SIG-M5 (cell line): Measurements from ENCODE around the gene PCDHGA6.

Experiments used
- DNase-seq: peaks from one replicate; lab custom pipeline; 2025; lab: John Stamatoyannopoulos, UW

The PCDHGA6 gene

DNA sequence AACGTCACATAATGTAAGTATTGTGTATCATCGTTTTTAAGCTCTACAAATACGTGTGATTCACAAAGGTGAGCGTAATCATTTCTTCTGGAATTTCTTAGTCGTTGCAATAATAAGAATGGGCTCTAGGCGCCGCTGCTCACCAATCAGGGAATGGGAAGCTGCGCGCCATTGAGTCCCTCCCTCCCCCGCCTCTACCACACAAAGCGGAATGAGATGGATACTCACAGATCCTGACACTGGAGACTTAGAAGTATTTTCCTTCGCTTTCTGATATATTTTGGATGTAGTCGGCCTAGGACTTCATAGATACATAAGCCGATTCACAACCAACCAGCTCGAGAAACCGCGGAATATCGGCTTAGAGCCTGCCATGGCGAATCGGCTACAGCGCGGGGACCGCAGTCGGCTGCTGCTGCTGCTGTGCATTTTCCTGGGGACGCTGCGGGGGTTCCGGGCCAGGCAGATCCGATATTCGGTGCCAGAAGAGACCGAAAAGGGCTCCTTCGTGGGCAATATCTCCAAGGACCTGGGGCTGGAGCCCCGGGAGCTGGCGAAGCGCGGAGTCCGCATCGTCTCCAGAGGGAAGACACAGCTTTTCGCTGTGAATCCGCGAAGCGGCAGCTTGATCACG is 47.3 kb downstream of the PCDHGA6 start, which contains the start of gene PCDHGA11:
TSS of gene PCDHGA11 (plus strand) at position 197 of the 634 bp plus-strand sequence. CDS start at position 374, 177 bp downstream.
- no peak for DNase-seq

DNA sequence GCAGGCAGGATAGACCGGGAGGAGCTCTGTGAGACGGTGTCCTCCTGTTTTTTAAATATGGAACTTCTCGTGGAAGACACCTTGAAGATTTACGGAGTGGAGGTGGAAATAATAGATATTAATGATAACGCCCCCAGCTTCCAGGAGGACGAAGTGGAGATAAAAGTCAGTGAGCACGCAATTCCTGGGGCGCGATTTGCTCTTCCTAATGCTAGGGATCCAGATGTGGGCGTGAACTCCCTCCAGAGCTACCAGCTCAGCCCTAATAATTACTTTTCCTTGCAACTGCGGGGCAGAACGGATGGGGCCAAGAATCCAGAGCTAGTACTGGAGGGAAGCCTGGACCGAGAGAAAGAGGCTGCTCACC is 47.8 kb downstream of the PCDHGA6 start:
- no peak for DNase-seq

GRCh38 chr5:141422742-141423291 is 49.1 kb downstream of the PCDHGA6 start:
- no peak for DNase-seq

DNA sequence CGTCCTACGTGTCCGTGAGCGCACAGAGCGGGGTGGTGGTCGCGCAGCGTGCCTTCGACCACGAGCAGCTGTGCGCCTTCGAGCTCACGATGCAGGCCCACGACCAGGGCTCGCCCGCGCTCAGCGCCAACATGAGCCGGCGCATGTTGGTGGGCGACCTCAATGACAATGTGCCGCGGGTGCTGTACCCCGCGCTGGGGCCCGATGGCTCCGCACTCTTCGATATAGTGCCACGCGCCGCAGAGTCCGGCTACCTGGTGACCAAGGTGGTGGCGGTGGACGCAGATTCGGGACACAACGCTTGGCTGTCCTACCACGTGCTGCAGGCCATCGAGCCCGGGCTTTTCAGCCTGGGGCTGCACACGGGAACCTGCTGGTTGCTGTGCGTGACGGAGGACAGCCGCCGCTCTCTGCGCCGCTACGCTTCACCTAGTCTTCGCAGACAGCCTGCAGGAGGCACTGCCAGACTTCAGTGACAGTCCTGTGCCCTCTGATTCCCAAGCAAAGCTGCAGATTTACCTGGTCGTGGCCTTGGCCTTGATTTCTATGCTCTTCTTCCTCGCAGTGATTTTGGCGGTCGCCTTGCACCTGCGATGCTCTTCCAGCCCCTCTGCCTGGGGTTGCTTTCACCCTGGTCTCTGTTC is 54.2 kb downstream of the PCDHGA6 start:
- no peak for DNase-seq
